ENCODE data around the gene HORMAD2.
A peak's percentile ranks its signal among the peaks of the same experiment; 100 is the strongest.

The HORMAD2 gene

DNA sequence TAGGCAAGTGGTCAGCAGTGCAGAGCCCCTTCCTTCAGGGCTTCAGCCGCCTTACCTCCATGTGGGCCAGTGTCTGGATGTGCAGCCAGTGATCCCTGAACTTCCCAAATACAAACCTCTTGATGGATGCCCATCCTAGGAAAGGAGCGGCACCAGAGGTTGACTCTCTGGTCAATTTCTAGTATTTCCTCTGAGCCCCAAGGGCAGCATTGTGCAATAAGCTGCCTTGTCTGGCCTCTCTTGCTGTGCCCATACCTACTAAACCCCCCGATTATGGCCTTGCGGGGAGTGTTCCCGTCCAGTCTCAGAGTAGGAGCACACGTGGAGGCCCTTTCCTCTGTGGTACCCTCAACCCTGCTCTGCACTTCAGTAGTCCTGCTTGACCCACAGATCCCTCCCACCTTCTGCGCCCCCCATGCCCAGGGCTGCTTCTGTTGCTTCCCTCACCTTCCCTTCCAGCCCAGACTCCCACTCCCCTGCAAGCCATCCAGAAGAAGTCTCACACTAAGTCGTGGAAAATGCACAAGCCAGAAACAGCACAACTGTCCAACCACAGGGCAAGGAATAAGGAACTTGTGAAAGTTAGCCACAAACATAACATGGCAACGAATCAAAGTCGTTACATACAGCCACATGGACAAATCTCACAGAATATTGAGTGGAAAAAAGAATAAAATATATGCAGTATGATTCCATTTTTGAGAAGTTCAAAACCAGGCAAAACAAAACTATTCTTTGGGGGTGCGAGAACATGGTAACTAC lies 39.6 kb upstream of the HORMAD2 start:
- no peak for DNase-seq (ENCODE audit: low read depth)
- TF ChIP-seq, protein P1, sequence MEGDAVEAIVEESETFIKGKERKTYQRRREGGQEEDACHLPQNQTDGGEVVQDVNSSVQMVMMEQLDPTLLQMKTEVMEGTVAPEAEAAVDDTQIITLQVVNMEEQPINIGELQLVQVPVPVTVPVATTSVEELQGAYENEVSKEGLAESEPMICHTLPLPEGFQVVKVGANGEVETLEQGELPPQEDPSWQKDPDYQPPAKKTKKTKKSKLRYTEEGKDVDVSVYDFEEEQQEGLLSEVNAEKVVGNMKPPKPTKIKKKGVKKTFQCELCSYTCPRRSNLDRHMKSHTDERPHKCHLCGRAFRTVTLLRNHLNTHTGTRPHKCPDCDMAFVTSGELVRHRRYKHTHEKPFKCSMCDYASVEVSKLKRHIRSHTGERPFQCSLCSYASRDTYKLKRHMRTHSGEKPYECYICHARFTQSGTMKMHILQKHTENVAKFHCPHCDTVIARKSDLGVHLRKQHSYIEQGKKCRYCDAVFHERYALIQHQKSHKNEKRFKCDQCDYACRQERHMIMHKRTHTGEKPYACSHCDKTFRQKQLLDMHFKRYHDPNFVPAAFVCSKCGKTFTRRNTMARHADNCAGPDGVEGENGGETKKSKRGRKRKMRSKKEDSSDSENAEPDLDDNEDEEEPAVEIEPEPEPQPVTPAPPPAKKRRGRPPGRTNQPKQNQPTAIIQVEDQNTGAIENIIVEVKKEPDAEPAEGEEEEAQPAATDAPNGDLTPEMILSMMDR (IDR thresholded peaks at IDR 0.05; ENCODE audit: insufficient read depth, low read depth, low read length, missing control alignments), result no peak
- H3K4me3 ChIP-seq (ENCODE audit: low read length), result no peak overlapping the region

DNA sequence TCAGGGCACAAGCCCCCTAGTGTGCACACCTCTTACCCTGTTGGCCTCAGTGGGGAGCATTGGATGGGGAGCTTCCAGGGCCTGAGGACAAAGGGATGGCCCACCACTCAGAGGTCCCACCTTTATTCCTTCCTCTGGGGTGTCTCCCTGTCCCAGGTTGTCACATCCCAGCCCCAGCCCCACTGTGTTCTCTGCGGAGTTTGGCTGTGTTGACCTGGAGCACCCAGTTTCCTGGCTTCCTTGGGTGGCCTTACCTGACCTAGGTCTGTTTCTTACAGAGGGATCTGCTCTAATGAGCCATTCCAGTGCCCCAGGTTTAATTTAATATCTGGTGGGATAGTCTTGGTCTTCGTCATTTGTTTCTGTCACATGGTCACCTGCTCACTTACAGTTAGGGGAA lies 38.8 kb upstream of the HORMAD2 start:
- H3K4me3 ChIP-seq (ENCODE audit: low read length), result no peak overlapping the region
- DNase-seq (ENCODE audit: low read depth), result no peak
- TF ChIP-seq, protein P1 (IDR thresholded peaks at IDR 0.05; ENCODE audit: insufficient read depth, low read depth, low read length, missing control alignments), result no peak

DNA sequence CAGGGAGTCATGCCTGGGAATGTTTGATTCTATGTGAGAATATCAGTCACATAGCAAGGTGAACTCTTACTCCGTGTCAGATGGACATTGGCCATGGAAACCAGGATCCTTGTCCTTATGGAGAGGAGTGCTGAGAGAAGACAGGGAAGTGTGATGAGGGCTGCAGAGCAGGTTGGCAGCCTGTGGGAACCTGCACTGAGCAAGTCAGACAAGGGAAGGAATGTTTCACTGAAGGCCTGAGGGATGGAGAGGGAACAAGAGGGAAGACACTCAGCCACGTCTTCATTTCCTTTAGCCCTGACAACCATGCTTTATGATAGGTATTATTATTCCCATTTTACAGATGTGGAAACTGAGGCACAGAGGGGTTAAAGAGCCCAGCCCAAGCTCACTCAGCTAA lies 38.4 kb upstream of the HORMAD2 start:
- TF ChIP-seq, protein P1 (IDR thresholded peaks at IDR 0.05; ENCODE audit: insufficient read depth, low read depth, low read length, missing control alignments), result no peak
- peak; percentile 72 for DNase-seq (ENCODE audit: low read depth)
- H3K4me3 ChIP-seq (ENCODE audit: low read length), result no peak overlapping the region

DNA sequence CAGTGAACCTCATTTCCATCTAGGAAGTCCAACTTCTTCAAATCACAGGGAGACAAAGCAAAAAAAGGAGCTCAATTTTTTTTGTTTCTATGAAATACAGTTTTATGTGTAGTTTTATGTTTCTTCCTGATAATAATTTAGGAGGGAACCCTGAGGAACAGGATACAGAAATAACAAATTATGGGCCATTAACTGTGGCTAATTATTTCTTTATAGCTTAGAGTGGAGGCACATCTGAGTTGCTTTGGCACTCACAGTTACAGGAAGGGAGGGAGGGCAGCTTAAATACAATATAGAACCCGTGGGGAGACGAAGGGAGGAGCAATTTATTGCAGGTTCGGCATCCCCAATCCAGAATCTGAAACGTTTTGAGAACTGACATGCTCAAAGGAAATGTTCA lies 37.1 kb upstream of the HORMAD2 start:
- H3K4me3 ChIP-seq (ENCODE audit: low read length), result no peak overlapping the region
- TF ChIP-seq, protein P1 (IDR thresholded peaks at IDR 0.05; ENCODE audit: insufficient read depth, low read depth, low read length, missing control alignments), result no peak
- no peak for DNase-seq (ENCODE audit: low read depth)

DNA sequence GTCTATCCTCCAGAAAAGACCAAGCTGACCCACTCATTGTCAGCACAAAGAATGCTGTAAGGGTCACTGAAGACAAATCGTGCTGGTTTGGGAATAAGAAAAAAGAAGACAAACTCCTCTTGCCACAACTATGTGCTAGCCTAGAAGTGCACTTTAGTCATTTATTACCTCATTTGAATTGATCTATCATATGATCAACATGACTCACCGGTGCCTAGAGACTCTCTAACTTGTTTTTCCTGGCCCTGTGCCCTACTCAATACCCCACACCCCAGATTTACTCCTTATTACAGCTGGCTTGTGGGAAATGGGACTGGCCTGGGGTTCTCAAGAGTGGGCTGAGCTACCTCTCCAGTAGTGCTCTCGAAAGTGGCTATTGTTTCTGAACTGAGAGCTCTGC lies 35.9 kb upstream of the HORMAD2 start:
- TF ChIP-seq, protein P1 (IDR thresholded peaks at IDR 0.05; ENCODE audit: insufficient read depth, low read depth, low read length, missing control alignments), result no peak
- DNase-seq (ENCODE audit: low read depth), result peak; percentile 91
- no peak overlapping the region for H3K4me3 ChIP-seq (ENCODE audit: low read length)

DNA sequence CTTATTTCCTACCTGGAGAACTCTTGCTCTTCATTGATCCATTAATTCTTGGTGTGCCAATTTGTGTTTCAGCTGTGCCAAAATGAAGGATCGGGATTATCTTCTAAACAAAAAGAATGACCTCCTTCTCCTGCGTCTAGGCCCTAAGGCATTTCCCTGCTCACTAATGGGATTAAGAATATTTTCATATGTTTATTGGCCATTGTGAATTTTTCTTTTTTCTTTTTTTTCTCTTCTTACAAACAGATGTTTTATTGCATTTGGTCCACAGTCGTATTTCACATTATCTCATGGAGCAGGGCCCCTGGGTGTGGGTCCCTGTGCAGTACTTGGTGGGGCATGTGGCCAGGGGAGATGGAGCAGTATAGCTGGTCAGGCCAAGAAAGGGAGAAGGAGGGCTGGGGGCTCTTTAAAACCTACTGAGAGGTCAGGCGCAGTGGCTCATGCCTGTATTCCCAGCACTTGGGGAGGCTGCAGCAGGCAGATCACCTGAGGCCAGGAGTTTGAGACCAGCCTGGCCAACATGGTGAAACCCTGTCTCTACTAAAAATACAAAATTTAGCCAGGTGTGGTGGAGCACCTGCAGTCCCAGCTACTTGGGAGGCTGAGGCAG lies 35.3 kb upstream of the HORMAD2 start:
- TF ChIP-seq, protein P1 (IDR thresholded peaks at IDR 0.05; ENCODE audit: insufficient read depth, low read depth, low read length, missing control alignments), result no peak
- no peak for DNase-seq (ENCODE audit: low read depth)
- H3K4me3 ChIP-seq (ENCODE audit: low read length), result no peak overlapping the region
